Stimulated activated CD8-positive, alpha-beta memory T cell treated with anti-CD3 and anti-CD28 coated beads, Interleukin-4, amount 100 ng/mL, for 1 hour (primary cell): ENCODE measurements around the gene CPNE5.
"Not testable (repeated sequence)": the region's sequence is repeated elsewhere in the genome, so short reads cannot be mapped to it uniquely, and the experiment has no call there.

Source experiments
- DNase-seq, 2 donors: peaks; one replicate each; pipeline ENCODE4 v3.0.0-alpha.2; 2020; ENCODE audit warnings: low read depth in 2 of 2, low spot score in 1 of 2

The CPNE5 gene

GRCh38 chr6:36704961-36705577 lies 134.2 kb downstream of the CPNE5 start:
- not testable (repeated sequence) for DNase-seq

DNA sequence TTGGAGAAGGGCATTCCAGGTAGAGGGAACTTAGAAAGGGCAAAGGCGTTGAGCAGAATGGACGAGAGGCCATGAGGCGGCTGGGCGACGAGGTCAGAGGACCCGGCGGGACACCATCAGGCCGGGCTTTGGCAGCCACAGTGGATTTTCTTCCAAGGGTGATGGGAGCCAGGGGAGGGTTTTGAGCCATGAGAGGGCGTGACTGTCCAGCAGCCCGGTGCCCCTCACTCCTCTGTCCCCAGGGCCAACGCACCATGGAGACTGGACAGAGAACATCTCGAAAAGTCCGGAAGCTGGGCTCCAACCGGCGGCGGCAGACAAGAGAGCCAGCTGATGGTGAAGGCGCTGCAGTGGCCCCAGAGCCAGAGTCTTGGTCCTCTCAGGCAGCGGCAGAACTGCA lies 135.3 kb downstream of the CPNE5 start:
- DNase-seq = no peak

DNA sequence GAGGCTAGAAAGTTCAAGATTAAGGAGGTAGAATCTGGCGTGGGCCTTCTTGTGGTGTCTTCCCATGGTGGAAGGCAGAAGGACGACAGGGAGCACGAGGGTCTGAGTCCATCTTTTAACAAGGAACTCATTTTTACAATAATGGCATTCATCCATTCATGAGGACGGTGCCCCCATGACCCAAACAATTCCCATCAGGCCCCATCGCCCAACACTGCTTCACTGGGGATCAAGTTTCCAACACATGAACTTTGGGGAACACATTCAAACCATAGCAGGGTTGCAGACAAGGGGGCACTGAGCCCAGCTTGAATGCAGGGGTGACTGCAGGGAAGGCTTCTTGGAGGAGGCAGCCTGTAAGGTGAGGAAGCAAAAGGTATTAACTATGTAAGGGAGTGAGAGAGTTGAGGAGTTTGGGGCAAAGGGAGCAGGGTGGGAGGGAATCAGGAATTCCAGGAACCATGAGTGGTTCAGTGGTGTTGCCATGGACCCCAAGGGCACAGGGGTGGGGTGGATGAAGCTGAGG lies 136.1 kb downstream of the CPNE5 start:
- no peak for DNase-seq

DNA sequence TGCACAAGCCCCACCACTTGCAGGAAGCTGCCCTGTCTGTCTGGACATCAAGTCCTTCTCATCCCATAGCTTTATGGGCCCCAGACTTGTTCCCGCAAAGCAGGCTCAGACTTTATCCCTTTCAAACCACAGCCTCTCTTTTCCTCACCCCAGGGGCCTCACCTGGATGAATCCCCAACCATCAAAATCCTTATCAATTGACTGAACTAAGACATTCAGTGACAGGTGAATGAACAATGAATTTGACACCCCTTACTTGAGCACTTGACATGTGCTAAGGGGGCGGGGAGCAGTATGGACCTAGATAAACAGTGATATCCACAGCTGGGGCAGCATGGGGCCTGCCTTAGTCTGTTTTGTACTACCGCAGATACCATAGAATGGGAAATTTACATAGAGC lies 136.6 kb downstream of the CPNE5 start:
- no peak for DNase-seq

DNA sequence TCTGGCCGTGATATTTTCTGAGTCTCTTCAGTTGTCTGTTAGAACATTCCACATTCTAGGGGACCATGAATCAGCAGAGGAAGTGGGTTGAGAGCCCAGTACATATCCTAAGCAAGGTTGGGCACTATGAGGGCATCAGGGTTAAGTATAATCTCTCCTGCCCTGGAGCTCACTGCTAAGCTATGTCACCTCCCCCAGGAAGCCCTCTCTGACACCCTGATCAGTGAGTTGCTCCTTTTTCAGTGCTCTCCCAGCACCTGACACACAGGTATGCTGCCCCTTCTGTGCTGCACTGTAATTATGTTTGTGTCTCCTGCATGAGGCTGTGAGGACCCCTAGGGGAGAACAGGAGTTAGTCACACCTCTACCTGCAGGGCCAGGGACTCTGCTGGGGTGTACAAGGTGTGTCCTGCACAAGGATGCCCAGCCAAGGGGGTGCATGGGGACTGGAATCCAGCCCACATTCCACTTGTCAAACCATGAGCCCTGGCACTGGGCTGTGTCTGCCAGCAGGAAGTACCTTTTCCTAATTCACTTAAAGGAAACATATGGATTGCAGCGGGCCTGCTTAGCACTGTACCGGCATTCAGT lies 137.7 kb downstream of the CPNE5 start:
- DNase-seq = no peak

DNA sequence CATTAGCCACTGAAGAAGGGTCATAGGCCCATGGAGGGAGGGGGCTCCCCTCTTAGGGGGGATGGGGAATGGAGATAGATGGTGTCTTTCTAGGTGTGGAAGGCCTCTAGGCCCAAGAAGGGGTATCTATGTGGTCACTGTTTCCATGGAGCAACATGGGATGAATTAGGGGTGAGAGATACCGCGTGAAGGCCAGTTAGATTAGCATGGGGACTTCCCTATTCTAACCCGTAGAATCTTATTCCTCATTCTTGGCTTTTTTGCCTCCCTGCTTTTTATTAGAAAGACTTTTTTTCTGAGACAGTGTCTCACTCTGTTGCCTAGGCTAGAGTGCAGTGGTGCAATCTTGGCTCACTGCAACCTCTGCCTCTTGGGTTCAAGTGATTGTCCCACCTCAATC lies 138.4 kb downstream of the CPNE5 start:
- no peak for DNase-seq

DNA sequence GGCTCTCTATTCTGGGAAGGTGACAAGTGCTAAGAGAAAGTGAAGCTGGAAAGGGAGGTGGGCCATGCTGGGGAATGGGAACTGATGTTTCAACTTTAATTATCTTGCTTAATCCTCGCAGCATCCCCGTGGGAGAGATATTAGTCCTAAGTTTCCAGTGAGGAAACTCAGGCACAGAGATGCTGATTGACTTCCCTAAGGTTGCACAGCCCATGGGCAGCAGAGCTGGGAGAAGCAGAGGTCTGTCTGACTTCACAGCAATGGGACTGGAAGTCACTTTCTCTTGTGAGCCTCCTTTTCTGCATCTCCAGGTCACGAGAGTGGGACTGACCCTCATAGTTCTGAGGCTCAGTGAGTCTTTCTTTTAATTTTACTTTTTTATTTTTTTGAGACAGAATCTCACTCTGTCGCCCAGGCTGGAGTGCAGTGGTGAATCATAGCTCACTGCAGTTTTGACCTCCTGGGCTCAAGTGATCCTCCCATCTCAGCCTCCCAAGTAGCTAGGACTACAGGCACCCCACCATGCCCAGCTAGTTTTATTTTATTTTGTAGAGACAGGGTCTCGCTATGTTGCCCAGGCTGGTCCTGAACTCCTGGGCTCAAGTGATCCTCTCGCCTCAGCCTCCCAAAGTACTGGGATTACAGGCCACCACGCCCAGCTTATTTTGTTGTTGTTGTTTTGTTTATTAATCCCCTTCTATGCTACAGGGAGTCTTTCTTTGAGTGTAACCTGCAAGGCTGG lies 139.0 kb downstream of the CPNE5 start:
- no peak for DNase-seq

DNA sequence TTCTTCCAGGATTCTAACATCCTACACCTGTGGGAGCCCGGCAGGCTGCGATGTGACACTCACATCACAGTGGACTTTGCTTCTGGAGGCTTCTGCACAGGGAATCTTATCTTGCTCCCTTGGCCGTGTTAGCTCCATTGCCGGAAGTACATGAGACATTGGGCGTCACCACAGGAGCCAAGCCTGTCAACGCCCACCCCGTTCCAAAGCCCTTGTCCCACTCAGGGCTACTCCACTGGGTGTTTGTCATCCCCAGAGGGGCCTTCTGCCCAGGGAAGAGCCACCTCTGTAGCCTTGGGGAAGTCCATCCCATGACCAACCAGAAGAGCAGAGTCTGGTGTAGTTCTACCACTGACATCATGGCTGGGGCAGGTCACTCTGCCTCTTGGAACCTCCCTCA lies 139.9 kb downstream of the CPNE5 start:
- DNase-seq = no peak

DNA sequence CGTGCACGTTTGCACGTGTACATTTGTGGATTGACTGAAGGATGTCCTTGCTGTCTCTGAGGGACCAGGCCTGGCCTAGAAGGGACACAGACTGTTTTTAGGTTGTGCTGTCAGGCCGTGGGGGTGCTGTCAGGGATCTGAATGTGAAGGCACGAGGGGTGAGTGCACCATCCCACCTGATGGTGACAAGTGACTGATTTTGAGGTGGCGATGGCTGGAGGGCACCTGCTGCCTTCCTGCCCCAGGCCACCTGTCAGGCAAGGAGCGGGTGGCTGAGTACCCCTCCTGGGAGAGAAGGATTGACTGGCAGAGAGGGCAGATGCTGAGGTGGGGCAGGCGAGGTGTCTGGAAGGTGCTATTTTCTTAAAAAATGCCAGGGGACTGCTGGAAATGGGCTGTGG lies 140.4 kb downstream of the CPNE5 start:
- no peak for DNase-seq

DNA sequence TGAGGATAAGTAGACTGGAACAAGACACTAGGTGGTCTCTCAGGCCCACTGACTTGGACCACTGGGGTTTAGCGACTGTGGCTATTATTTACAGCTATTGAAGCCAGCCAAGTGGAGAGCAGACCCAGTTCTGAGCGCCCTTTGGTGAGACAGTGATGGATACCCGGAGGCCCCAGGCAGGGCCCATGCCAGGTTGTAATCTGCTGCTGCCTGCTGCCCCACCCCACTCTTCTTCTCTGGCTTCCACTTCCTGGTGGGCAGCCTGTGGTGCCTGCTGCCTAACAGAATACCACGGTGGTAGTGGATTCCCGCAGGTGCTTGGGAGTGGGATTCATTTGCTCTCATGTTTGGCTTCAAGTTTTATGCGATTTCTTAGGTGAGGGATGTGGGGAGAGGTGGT lies 141.0 kb downstream of the CPNE5 start:
- DNase-seq = no peak

- DNase-seq = no peak
Observed at GRCh38 chr6:36697481-36697903, 141.8 kb downstream of the CPNE5 start, which contains the start of gene RAB44. TSS of gene RAB44 (plus strand) at chr6:36697826. CDS start at chr6:36704236, 6,410 bp downstream.

GRCh38 chr6:36695414-36695813 lies 143.8 kb downstream of the CPNE5 start:
- no peak for DNase-seq

DNA sequence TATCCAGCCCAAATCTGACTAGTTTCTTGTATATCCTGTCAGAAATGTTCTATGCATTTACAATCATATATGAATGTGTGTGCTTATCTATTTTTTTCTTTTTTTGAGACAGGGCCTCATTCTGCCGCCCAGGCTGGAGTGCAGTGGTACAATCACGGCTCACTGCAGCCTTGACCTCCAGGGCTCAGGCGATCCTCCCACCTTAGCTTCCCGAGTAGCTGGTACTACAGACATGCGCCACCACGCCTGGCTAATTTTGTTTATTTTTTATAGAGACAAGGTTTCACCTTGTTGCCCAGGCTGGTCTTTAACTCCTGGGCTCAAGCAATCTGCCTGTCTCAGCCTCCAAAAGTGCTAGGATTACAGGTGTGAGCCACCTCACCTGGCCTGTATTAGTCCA lies 144.6 kb downstream of the CPNE5 start:
- no peak for DNase-seq

DNA sequence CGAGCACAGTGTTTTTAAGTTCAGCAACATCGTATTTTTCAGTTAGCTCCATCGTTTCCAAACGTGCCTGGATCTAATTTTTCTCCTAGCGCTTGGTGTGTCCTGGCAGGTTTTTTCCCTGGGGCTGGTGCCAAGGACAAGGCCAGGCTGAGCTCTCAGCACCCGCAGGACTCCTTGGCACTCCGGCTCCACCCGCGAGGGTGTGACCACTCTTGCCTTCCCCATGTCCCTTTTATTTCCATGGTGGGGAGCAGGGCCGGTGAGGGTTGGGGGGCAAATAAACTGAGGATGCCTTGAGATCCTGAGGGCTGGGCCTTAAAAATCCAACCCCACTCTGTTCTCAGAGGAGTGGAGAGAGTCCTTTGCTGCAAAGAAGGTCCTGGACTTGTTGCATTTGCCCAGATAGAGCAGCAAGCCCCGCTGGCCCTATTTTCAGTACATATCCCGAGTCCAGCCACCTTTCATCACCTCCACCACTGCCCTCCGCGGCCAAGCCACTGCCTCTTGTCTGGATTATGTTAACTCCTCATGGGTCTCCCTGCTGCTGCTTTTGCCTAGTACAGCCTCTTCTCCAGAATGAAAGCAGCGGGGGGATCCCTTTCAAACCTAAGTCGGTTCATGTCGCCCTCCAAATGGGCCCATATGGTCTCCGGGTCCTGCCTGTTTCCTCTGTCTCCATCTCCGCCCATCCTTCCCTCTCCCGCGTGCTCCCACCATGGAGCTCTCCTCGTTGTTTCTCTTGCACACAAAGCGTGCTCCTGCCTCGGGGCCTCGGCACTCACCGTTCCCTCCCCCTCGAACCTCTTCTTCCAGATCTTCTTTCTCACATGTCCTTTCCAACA lies 146.2 kb downstream of the CPNE5 start:
- no peak for DNase-seq

DNA sequence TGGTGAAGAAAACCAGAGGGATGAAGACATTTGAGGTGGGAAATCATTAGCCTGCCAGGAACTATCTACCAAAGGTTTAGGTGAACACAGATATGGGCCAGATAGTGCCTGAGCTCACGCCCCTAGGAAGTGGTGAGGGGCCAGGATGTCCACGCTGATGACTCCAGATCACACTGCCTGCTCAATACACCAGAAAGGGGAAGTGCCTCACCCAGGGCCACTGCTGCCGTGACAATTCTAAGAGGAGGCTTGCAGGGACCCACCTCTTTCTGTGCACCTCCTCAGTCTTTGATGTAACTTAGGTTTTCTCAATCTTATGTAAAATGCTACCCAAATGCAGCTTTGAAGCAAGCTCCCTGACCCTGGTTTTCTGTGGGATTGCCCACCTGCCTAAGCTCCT lies 147.0 kb downstream of the CPNE5 start:
- no peak for DNase-seq

DNA sequence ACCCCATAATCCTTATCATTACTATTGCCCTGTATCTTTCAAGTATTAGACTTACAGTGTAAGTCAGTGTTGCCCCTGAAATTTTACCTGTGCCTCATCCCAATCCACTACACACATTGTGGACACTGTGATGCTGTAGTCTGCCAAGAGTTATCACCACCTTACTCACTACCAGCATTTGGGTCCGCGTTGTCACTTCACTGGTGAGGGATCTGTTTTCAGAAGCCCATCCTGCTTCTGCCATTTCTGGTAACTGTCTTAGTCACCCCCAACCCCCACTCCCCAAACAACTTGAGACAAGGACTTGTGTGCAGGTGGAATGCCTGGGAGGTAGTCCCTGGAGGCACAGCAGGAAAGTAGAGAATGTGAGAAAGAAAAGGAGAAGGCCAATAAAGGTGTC lies 147.6 kb downstream of the CPNE5 start:
- DNase-seq = no peak

DNA sequence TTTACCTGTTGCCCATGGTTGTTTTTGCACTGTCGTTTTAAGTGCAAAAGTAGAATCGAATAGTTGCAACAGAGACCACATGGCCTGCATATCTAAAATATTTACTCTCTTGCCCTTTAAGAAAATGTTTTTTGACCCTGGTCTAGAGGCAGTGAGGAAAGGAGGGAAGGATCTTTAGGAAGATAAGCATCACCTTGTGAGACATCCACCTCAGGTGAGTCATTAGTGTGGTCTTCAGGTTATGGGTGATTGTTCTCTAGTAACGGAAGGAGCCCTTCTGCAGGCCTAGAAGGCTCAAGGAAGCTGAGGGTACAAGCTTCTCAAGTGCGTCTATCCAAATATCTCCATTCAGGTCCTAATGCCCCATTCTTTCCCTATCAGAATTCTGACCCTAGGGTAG lies 148.2 kb downstream of the CPNE5 start:
- DNase-seq = no peak
